ENCODE results near the gene TBCK. TPM values are rescaled to one million over a fixed set of nuclear protein-coding genes. Genes with fewer than 3 reads are reported as not detected.

The TBCK gene
- total RNA-seq, 4 donors from 2014 or later, result 25.3 to 40.0 (median 37.2) TPM

- TF ChIP-seq, protein P1, sequence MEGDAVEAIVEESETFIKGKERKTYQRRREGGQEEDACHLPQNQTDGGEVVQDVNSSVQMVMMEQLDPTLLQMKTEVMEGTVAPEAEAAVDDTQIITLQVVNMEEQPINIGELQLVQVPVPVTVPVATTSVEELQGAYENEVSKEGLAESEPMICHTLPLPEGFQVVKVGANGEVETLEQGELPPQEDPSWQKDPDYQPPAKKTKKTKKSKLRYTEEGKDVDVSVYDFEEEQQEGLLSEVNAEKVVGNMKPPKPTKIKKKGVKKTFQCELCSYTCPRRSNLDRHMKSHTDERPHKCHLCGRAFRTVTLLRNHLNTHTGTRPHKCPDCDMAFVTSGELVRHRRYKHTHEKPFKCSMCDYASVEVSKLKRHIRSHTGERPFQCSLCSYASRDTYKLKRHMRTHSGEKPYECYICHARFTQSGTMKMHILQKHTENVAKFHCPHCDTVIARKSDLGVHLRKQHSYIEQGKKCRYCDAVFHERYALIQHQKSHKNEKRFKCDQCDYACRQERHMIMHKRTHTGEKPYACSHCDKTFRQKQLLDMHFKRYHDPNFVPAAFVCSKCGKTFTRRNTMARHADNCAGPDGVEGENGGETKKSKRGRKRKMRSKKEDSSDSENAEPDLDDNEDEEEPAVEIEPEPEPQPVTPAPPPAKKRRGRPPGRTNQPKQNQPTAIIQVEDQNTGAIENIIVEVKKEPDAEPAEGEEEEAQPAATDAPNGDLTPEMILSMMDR (IDR thresholded peaks at IDR 0.05), result no peak
- ATAC-seq (ENCODE audit: low FRiP score), result peak; percentile 28
- no peak for DNase-seq (ENCODE audit: low spot score)
Measured at GRCh38 chr4:106208481-106209460, 107.2 kb downstream of the TBCK start.

GRCh38 chr4:106201373-106201772, 114.6 kb downstream of the TBCK start:
- DNase-seq (ENCODE audit: low spot score) (no peak), ATAC-seq (ENCODE audit: low FRiP score) (no peak)
- TF ChIP-seq, protein P1 (IDR thresholded peaks at IDR 0.05), result no peak

- DNase-seq (ENCODE audit: low spot score), result no peak
- TF ChIP-seq, protein P1 (IDR thresholded peaks at IDR 0.05), result no peak
- no peak for ATAC-seq (ENCODE audit: low FRiP score)
Measured at GRCh38 chr4:106195435-106195950, 120.5 kb downstream of the TBCK start.

GRCh38 chr4:106194801-106195200, 121.2 kb downstream of the TBCK start:
- TF ChIP-seq, protein P1 (IDR thresholded peaks at IDR 0.05), result no peak
- DNase-seq (ENCODE audit: low spot score), result no peak
- no peak for ATAC-seq (ENCODE audit: low FRiP score)

GRCh38 chr4:106192131-106192530, 123.9 kb downstream of the TBCK start:
- TF ChIP-seq, protein P1 (IDR thresholded peaks at IDR 0.05), result no peak
- ATAC-seq (ENCODE audit: low FRiP score), result no peak
- DNase-seq (ENCODE audit: low spot score), result no peak

DNA sequence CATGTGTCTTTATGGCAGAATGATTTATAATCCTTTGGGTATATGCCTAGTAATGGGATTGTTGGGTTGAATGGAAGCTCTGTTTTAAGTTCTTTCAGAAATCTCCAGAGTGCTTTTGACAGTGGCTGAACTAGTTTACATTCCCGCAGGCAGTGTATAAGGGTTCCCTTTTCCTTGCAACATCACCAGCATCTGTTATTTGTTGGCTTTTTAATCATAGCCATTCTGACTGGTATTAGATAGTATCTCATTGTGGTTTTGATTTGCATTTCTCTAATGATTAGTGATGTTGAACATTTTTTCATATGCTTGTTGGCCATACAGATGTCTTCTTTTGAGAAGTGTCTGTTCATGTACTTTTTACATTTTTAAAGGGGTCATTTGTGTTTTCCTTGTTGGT, 129.8 kb downstream of the TBCK start:
- DNase-seq (ENCODE audit: low spot score), result no peak
- ATAC-seq (ENCODE audit: low FRiP score), result no peak
- TF ChIP-seq, protein P1 (IDR thresholded peaks at IDR 0.05), result no peak
